KMS-11 (cell line): Measurements from ENCODE around the gene PAFAH1B1.
"Not testable (repeated sequence)": the region's sequence is repeated elsewhere in the genome, so short reads cannot be mapped to it uniquely, and the experiment has no call there.

Source experiments
- H2AFZ ChIP-seq: fragments of 200-600 bp; sonication (generic); 2 replicates; pipeline ENCODE4 v1.6.1; 2016; ENCODE audit warnings: antibody characterized with exemption, mixed run types, low read depth
- H3K27ac ChIP-seq: fragments of 200-600 bp; sonication (generic); 2 replicates; pipeline ENCODE4 v1.6.1; 2016; ENCODE audit warnings: mild to moderate bottlenecking, mixed run types
- H3K27me3 ChIP-seq: fragments of 200-600 bp; sonication (generic); 2 replicates; pipeline ENCODE4 v1.6.1; 2017; ENCODE audit warnings: mild to moderate bottlenecking, low read depth, mixed run types, moderate library complexity; ENCODE audit not compliant: insufficient read depth
- H3K36me3 ChIP-seq: fragments of 200-600 bp; sonication (generic); 2 replicates; pipeline ENCODE4 v1.6.1; 2017; ENCODE audit warnings: mild to moderate bottlenecking, mixed run types; ENCODE audit not compliant: insufficient read depth
- H3K4me1 ChIP-seq: fragments of 200-600 bp; sonication (generic); 2 replicates; pipeline ENCODE4 v1.6.1; 2016; ENCODE audit warnings: mild to moderate bottlenecking, low read depth, mixed run types; ENCODE audit not compliant: poor library complexity, severe bottlenecking
- H3K4me2 ChIP-seq: fragments of 200-600 bp; sonication (generic); 2 replicates; pipeline ENCODE4 v1.7.0; 2016; ENCODE audit warnings: mild to moderate bottlenecking, mixed run types
- H3K4me3 ChIP-seq: fragments of 200-600 bp; sonication (generic); IDR thresholded peaks from 2 replicates; pipeline ENCODE4 v1.6.1; 2017; ENCODE audit warnings: low read depth, low read length, mixed read lengths; ENCODE audit not compliant: insufficient read depth
- H3K79me2 ChIP-seq: fragments of 200-600 bp; sonication (generic); 2 replicates; pipeline ENCODE4 v1.6.1; 2016; ENCODE audit warnings: low read depth, mixed run types; ENCODE audit not compliant: insufficient read depth
- H3K9ac ChIP-seq: fragments of 200-600 bp; sonication (generic); 2 replicates; pipeline ENCODE4 v1.6.1; 2016; ENCODE audit warnings: mild to moderate bottlenecking, mixed run types
- H4K20me1 ChIP-seq: fragments of 200-600 bp; sonication (generic); 2 replicates; pipeline ENCODE4 v1.6.1; 2016; ENCODE audit warnings: mild to moderate bottlenecking, mixed run types; ENCODE audit not compliant: insufficient read depth
- CTCF ChIP-seq: fragments of 200-600 bp; sonication (generic); conservative IDR thresholded peaks from 2 replicates; pipeline ENCODE4 v1.6.1; 2017; ENCODE audit warnings: low read depth, mild to moderate bottlenecking, antibody characterized with exemption, low read length, moderate library complexity, mixed read lengths

Gene PAFAH1B1

GRCh38 chr17:2697611-2698162 is 104.2 kb downstream of the PAFAH1B1 start:
- Histone ChIP-seq H3K27ac (no peak overlapping the region), H3K4me2 (no peak overlapping the region), H2AFZ (no peak overlapping the region), H3K9ac (no peak overlapping the region), H3K79me2 (no peaks in the 10 kb centered on the region), H4K20me1 (no peaks in the 10 kb centered on the region), H3K36me3 (no peaks in the 10 kb centered on the region; the same call in 1 of the 2 replicates), H3K4me3 (no peak overlapping the region), H3K27me3 (no peaks in the 10 kb centered on the region), H3K4me1 (no peaks in the 10 kb centered on the region)
- no peak for TF ChIP-seq CTCF

DNA sequence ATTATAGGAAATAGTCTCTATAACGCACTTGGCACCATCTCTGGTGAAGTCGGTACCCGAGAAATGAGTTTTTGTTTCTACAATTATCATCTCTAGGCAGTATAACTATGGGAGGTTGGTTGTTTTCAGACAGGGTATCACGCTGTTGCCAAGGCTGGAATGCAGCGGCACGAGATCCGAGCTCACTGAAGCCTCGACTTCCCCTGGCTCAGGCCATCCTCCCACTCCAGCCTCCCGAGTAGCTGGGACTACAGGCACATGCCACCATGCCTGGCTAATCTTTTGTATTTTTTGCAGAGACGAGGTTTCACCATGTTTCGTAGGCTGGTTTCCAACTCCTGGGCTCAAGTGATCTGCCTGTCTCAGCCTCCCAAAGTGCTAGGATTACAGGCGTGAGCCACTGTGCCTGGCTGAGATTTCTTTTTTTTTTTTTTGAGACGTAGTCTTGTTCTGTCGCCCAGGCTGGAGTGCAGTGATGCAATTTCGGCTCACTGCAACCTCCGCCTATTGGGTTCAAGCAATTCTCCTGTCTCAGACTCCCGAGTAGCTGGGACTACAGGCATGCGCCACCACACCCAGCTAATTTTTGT is 105.9 kb downstream of the PAFAH1B1 start:
- H3K36me3 ChIP-seq, H3K27me3 ChIP-seq, H2AFZ ChIP-seq, H3K4me3 ChIP-seq, H3K4me2 ChIP-seq, H3K27ac ChIP-seq, H3K9ac ChIP-seq, H3K79me2 ChIP-seq, H3K4me1 ChIP-seq, H4K20me1 ChIP-seq: not testable (repeated sequence)

DNA sequence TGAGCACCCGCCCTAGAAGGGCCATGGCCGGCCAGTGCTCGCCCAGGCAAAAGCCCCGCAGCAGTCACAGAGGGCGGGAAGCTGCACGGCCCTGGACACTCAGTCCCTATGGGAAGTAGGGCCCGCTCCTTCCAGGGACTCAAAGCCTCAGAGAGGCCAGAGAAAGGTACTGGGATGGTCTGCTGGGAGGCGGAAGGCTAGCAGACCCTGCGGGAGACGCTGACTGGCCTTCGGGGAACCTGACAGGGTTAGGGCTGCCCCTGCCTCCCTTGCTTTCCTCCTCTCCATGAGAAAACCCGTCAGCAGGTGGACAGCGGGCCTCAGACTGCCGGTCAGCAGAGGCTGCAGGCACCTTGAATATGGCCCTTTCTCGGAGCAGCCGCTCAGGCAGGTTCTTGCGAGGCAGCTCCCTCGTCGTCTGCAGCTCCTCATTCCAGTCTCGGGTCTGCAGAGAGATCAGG is 106.6 kb downstream of the PAFAH1B1 start:
- Histone ChIP-seq H3K79me2 (no peaks in the 10 kb centered on the region), H3K4me3 (no peak overlapping the region), H4K20me1 (0 out of 2 replicates have a peak, but pooled peaks cover 3% of the 10 kb centered on the region), H3K27ac (no peak overlapping the region), H3K36me3 (no peaks in the 10 kb centered on the region; the same call in 1 of the 2 replicates), H3K4me1 (no peaks in the 10 kb centered on the region), H3K4me2 (no peak overlapping the region), H3K9ac (no peak overlapping the region), H3K27me3 (no peaks in the 10 kb centered on the region), H2AFZ (no peak overlapping the region)
- TF ChIP-seq CTCF: no peak

DNA sequence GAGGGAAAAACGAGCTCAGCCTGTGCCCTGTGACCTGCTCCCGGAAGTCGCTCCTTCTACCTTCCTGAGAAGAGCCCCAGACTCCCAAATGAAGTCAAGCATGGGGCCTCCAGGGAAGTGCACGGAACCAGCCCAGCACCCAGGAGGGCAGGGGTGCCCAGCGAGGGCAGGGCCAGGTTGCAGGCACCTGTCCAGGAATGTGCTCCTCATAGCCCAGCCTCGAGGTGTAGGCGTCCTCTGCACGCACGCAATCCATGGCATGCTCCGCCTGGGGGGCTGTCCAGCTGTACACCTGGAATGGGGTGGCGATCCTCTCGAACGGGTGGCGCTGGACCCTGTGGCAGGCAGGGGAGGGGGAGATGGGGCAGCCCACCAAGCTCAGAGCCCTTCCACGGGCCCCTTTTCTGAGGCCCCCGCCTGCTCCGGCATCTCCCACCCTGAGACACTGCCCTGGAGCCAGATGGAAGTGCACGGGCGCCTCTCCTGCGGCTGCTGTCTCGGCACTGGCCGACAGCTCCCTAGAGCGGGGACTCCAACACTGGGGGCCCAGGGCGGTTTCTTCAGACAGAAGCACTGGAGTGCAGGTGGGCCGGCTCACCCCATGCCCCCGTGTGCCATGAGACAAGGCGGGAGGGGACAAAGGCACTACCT is 107.2 kb downstream of the PAFAH1B1 start:
- Histone ChIP-seq H3K4me2 (no peak overlapping the region), H3K79me2 (peaks cover 1% of the 10 kb centered on the region; the same call in 1 of the 2 replicates), H2AFZ (no peak overlapping the region), H3K9ac (no peak overlapping the region), H3K27ac (no peak overlapping the region), H3K4me1 (no peaks in the 10 kb centered on the region), H3K4me3 (no peak overlapping the region), H3K27me3 (no peaks in the 10 kb centered on the region), H4K20me1 (0 out of 2 replicates have a peak, but pooled peaks cover 8% of the 10 kb centered on the region), H3K36me3 (no peaks in the 10 kb centered on the region; the same call in 1 of the 2 replicates)
- no peak for TF ChIP-seq CTCF
